TTC549 (cell line): Measurements from ENCODE around the gene BEAN1.
"Not testable (repeated sequence)": the region's sequence is repeated elsewhere in the genome, so short reads cannot be mapped to it uniquely, and the experiment has no call there.

Experiments used
- FAIRE-seq: peaks from 2 replicates; lab custom pipeline; 2012; peaks lifted over from hg19 to GRCh38; lab: Jason Lieb, UNC

The BEAN1 gene

DNA sequence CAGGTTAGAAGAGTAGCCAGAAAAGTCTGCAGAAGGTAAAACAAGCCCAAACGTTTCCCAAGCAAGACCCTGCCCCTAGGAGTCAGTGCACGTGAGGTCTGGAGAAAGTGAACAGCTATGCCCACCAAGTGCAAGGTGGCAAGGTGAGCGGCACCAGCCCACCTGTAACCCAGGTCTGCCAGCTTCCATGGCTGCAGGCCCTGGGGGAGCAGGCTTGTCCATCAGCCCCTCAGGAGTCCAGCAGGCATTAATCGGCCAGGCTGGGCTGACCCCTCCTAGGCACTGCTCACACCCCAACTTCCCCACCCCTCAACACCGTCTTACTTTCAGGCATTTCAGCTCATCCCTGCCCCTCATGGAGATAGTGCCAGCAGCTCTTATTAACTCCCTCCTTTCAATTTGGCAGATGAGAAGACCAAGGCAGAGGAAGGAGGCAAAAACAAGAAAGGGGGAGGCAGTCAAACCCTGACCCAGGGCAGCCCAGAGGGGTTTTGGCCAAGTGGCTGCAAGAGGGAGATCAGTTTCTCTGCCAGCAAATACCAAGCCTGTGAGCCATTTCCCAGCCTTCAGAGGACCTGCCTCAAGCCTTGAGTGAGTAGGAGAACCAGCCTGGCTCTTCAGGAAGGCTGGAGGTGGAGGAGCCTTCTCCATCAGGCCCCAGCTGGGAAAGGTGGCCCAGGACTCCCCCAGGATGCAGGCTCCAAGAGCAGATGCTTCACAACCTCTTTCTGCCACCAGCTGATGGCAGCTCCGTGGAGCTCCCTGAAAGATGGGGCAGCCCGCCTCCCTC is 14.7 kb downstream of the BEAN1 start:
- FAIRE-seq: no peak

DNA sequence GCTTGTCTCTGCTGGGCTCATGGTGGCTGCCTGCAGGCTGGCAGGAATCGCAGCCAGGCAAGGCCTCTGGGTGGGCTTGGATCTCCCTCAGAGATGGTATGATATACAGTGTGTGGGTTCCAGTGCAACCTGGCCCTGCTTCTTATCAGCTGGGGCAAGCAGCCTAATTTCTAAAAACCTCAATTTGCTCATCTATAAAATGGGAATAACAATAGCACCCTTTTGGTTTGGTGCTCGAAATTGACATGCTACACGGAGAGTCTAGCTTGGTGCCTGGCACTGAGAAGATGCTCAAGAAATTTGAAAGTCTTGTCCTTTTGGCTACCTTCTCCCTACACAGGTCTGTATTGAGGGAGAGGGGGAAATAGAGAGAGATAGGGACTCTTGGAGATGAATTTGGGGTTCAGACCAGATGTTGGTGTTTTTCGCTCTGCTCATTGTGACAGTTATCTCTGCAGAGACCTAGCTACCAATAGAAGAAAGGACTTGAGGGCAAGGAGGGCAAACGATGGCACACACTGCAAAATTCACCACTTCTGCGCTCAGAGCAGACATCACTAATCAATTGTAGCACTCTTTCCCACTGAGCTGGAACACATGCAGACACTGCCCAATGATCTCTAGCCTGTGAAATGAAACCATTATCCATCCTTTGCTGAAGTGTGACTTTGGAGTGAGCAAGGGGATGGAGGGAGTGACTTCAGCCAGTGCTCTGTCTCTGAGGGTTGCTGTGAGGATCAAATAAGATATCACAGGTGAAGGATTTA is 15.6 kb downstream of the BEAN1 start:
- no peak for FAIRE-seq

GRCh38 chr16:66443269-66443652 is 16.2 kb downstream of the BEAN1 start:
- no peak for FAIRE-seq

DNA sequence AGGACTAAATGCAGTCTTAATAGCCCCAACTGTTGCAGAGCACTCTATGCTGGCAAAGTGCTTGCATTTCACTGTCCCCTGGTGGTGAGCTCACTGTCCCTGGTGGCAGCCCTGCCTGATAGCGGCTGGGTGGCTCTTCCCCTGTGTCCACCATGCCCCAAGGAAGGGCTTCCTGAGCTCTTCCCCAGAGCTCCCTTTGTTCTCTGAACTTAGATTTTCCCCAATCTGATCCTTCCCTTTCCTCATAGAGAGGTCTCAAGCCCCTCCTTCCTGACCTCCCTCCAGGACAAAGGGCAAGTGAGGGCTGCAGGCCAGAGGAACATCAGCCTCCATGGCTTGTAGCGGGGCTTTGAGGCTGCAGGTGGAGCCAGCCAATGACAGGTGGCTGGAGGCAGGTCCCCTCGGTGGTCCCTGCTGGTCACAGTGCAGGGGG is 17.0 kb downstream of the BEAN1 start:
- no peak for FAIRE-seq

DNA sequence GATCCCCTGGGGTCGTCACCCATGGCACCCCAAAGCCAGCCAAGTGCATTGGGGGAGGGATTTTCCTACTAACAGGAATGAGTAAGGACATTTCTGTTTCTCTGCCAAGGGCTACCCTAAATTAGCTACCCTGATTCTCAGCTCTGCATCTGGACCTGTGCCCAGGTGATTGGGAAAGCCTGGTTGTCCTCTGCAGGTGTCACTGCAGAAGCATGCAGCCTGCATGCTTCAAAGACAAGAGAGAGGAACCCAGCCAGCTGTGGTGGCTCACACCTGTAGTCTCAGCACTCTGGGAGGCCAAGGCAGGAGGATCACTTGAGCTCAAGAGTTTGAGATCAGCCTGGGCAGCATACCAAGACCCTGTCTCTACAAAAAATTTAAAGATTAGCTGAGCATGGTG is 19.6 kb downstream of the BEAN1 start:
- no peak for FAIRE-seq

DNA sequence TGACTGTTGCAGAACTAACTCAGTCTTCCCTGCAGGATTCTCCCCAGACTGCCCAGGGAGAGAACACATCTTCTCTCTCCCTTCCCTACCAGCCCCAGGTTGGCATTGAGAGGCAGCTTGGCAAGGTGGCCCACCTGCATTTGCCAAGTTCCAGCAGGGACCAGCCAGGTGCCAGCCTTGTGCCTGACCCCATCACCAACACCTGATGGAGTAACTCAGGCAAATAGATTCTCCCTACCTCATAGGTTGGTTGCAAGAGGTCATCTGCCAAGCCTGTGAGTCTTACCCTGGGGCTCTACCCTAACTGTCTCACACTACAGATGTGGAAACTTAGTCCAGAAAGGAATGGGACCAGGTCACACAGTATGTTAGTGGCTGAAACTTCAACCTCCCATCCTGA is 20.4 kb downstream of the BEAN1 start:
- FAIRE-seq: no peak

GRCh38 chr16:66451548-66451947 is 24.5 kb downstream of the BEAN1 start:
- no peak for FAIRE-seq

DNA sequence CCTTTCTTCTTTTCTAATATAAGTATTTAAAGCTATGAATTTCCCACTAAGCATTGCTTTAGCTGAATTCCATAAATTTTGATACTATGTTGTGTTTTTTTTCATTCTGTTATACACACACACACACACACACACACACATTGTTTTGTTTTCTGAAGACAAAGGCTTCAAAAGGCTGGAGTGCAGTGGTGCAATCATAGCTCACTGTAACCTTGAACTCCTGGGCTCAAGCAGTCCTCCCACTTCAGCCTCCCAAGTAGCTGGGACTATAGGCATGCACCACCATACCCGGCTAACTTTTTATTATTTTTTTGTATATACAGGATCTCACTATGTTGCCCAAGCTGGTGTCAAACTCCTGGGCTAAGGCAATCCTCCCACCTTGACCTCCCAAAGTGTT is 26.1 kb downstream of the BEAN1 start:
- not testable (repeated sequence) for FAIRE-seq

GRCh38 chr16:66454751-66455150 is 27.7 kb downstream of the BEAN1 start:
- FAIRE-seq: no peak

GRCh38 chr16:66455970-66456369 is 28.9 kb downstream of the BEAN1 start:
- FAIRE-seq: no peak

DNA sequence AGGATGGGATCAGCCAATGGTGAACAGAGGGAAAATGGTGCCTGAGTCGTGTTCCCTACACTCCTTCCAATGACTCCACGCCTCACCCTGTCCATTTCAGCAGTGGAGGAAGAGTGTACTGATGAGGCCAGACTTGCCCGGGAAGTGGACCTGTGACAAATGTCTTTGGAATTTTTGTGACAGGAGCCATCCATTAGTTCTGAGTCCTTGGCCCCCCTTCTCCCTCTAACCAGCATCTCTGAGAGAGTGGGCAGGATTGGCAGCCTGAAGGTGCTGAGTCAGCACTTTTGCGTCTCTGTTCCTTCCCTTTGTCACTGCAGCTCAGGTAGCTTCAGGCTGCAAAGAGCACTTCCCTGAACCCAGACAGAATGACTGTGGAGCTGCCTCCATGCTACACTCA is 30.8 kb downstream of the BEAN1 start:
- FAIRE-seq: no peak

GRCh38 chr16:66458292-66458691 is 31.2 kb downstream of the BEAN1 start:
- FAIRE-seq: no peak

DNA sequence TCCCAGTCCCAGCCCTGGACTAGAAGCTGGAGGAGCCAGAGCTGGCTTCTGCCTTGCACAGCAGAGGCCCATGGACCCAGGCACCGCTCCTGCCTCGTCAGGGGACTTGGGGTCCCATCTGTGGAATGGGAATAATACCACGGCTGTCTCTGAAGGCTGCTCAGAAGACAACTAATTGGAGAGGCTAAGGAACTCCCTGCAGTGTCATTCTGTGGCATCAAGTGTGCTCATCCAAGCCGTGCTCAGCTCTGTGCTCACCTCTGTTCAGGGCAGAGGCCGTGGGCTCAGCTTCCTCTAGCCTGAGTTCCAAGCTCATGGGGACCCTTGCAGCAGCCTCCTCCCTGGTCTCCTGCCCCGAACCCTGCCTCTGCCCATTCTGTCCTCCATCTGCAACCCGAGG is 31.8 kb downstream of the BEAN1 start:
- no peak for FAIRE-seq

DNA sequence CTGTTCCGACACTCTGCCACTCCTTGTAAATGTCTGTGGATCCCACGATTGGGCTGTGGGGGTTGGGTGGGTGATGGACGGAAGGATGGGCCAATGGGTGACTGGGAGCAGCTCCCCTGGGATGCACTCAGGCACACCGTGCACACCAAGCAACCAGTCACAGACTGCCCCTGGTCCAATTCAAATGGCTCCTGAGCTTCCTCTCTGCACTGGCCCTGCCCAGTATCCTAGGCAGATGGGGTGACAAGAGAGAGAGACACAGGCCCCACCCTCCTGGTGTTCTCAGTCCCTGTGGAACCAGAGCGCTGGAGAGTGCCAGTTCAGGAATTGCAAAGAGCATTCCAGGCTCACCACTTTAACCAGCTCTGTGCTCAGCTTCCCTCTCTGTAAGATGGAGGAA is 32.8 kb downstream of the BEAN1 start:
- FAIRE-seq: no peak

GRCh38 chr16:66460703-66461102 is 33.6 kb downstream of the BEAN1 start:
- FAIRE-seq: no peak

GRCh38 chr16:66462912-66463311 is 35.8 kb downstream of the BEAN1 start:
- no peak for FAIRE-seq

GRCh38 chr16:66465946-66466345 is 38.9 kb downstream of the BEAN1 start:
- not testable (repeated sequence) for FAIRE-seq

- FAIRE-seq: not testable (repeated sequence)
Observed at GRCh38 chr16:66466636-66467035, 39.5 kb downstream of the BEAN1 start.

- FAIRE-seq: no peak
Observed at GRCh38 chr16:66467611-66468010, 40.5 kb downstream of the BEAN1 start.

DNA sequence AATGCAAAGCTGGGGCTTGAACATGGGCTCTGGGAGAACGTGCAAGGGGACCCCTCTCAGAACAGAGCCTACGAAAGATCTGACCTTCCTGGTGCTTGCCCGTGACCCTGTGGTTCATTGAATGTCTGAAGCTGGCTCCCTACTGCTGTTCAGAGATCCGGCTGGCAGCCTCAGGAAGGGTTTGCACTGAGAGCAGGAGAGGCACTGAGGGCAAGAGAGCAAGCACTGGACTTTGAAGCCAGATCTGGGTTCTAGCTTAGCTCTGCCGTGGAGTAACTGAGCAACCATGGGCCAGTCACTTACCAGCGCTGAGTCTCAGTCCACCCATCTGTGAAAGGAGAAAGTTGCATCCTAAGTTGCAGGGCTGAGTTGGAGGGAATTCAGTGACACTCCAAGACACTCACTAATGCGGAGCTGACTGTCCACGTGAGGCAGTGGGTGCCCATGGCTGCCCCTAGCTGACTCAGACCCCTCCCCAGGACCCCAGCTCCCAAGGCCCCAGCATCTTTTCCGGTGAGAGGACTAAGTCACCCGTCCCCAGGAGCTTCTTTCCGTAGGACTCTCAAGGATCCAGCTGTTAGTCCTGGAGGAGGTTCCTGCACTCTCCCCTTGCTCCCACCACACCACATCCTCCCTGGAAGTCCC is 41.3 kb downstream of the BEAN1 start:
- FAIRE-seq: no peak

DNA sequence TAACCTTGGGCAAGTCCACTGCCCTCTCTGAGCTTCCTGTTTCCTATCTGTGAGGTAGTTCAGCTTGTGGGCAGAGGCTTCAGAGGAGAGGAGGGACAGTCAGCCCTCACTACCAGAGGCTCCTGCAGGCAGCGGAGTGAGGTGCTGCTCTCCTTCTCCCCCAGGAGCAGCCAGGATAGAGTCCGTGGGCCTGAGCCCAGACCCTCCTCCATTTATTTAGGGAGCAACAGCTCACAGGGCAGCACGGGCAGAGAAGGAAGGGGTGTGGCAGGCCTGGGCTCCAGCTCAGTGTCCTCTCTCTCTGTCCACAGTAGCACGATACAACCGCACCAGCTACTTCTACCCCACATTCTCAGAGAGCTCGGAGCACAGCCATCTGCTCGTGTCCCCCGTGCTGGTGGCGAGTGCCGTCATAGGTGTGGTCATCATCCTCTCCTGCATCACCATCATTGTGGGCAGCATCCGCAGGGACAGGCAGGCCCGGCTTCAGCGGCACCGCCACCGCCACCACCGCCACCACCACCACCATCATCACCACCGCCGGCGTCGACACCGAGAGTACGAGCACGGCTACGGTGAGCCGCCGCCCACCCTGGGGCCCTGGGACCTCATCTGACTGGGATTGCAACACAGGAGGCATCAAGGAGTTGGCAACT is 42.3 kb downstream of the BEAN1 start:
- FAIRE-seq: no peak

GRCh38 chr16:66469947-66470546 is 43.0 kb downstream of the BEAN1 start:
- no peak for FAIRE-seq
